CD4-positive, alpha-beta memory T cell (primary cell): ENCODE measurements around the gene WNT1. TPM values are rescaled to one million over a fixed set of nuclear protein-coding genes. Genes with fewer than 3 reads are reported as not detected.

ENCODE experiments used
- CTCF ChIA-PET: fragments of 350-600 bp; sonication (Branson Sonifier 250); formaldehyde crosslinking; loops from one replicate; lab custom pipeline; 2021; ENCODE audit warnings: inconsistent platforms; ENCODE audit not compliant: partially characterized antibody; lab: Charles Lee
- POLR2A ChIA-PET: fragments of 350-600 bp; sonication (Branson Sonifier 250); formaldehyde crosslinking; loops from one replicate; lab custom pipeline; 2021; ENCODE audit not compliant: partially characterized antibody; lab: Charles Lee
- DNase-seq, 5 donors: peaks; one replicate each; pipeline versions ENCODE4 v3.0.0 to v3.0.0-alpha.2; 2020 to 2022; ENCODE audit warnings: mixed read lengths in 1 of 5
- H3K27ac ChIP-seq: one replicate; pipeline ENCODE4 v1.7.0; 2013; ENCODE audit warnings: low read depth, low read length
- H3K27me3 ChIP-seq: 2 replicates; pipeline ENCODE4 v1.7.0; 2013; ENCODE audit warnings: mild to moderate bottlenecking, low read length, moderate library complexity; ENCODE audit not compliant: insufficient read depth
- H3K36me3 ChIP-seq: 2 replicates; pipeline ENCODE4 v1.7.0; 2013; ENCODE audit warnings: mild to moderate bottlenecking, low read length, moderate library complexity; ENCODE audit not compliant: insufficient read depth
- H3K4me1 ChIP-seq: 2 replicates; pipeline ENCODE4 v1.7.0; 2013; ENCODE audit warnings: mild to moderate bottlenecking, low read length, moderate library complexity; ENCODE audit not compliant: insufficient read depth
- H3K4me3 ChIP-seq, 2 donors: one replicate each; pipeline ENCODE4 v1.7.0; 2013; ENCODE audit warnings: low read length in 2 of 2, mild to moderate bottlenecking in 1 of 2
- H3K9me3 ChIP-seq, 2 donors: one replicate each; pipeline ENCODE4 v1.7.0; 2013; ENCODE audit warnings: low read length in 2 of 2, control low read depth in 1 of 2; ENCODE audit not compliant: control insufficient read depth in 1 of 2
- H3K27ac Mint-ChIP-seq, 7 donors: one replicate each; pipeline ENCODE4 v1.8.0; 2020 to 2021; ENCODE audit warnings: mixed read lengths in 7 of 7, mild to moderate bottlenecking in 6 of 7, inconsistent platforms in 3 of 7, moderate library complexity in 3 of 7
- H3K27me3 Mint-ChIP-seq, 2 donors: one replicate each; pipeline ENCODE4 v1.8.0; 2020 to 2021; ENCODE audit warnings: mixed read lengths in 2 of 2
- H3K36me3 Mint-ChIP-seq, 2 donors: one replicate each; pipeline ENCODE4 v1.8.0; 2020 to 2021; ENCODE audit warnings: mixed read lengths in 2 of 2, inconsistent platforms in 1 of 2, mild to moderate bottlenecking in 1 of 2
- H3K4me1 Mint-ChIP-seq, 4 donors: one replicate each; pipeline ENCODE4 v1.8.0; 2020 to 2021; ENCODE audit warnings: mixed read lengths in 4 of 4, mild to moderate bottlenecking in 1 of 4
- H3K4me3 Mint-ChIP-seq, 8 donors: one replicate each; pipeline ENCODE4 v1.8.0; 2020 to 2021; ENCODE audit warnings: mixed read lengths in 8 of 8, mild to moderate bottlenecking in 7 of 8, moderate library complexity in 6 of 8, inconsistent platforms in 3 of 8
- H3K9me3 Mint-ChIP-seq, 8 donors: one replicate each; pipeline ENCODE4 v1.8.0; 2020 to 2021; ENCODE audit warnings: mixed read lengths in 8 of 8, mild to moderate bottlenecking in 5 of 8, inconsistent platforms in 3 of 8, moderate library complexity in 1 of 8
- intact Hi-C: fragments of 100-400 bp; cut with micrococcal nuclease; formaldehyde crosslinking; loops from one replicate; pipeline ENCODE4 v1.15.1; 2023
- polyA plus RNA-seq, 2 donors: library from polyadenylated mRNA; unstranded; fragments of 300-500 nt; fragmentation: Illumina TruSeq; gene quantifications; one replicate each; pipeline ENCODE4 v1.2.3, GENCODE V29; 2021
- total RNA-seq, 2 experiments: library from RNA; stranded (reverse); gene quantifications; one replicate each; pipeline ENCODE4 v1.2.3, GENCODE V29; 2021

WNT1 gene
- total and polyA plus RNA-seq, 4 experiments from 2014 or later = 0.55 to 2.8 (median 1.4) TPM

DNA sequence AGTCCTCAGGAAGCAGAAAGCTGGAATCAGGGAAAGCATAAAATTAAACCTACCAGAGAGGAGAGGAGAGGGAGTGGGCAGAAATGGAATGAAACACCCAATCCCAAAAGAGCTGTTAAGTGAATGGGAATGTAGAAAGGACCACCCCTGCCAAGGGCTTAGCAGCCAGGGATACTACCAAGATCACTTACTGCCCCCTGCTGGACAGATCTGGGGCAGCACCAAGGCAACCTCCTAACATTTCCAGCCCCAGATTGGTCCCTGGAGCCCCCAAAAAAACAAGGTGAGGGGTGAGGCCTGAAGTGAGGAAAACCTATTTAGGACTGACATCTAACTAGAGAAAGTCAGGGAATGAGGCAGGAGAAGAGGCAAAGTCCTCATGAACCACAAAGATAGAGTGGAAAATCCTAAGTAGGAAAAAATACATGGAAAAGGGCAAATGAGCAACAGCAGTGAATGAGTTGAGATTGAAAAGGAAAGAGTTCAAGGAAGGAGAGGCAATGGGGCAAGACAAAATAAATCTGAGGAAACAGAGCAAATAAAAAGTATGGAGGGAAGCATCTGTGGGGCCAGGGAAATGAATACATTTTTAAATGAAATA, 41.6 kb upstream of the WNT1 start:
- peak; percentile 74 to 82 (median 78) for DNase-seq
- Histone ChIP-seq H3K36me3 (peaks cover 29% of the 10 kb centered on the region), H3K4me1 (peaks cover 45% of the 10 kb centered on the region), H3K27ac (peak overlapping the region; percentile 71), H3K4me3 (no peak overlapping the region), H3K9me3 (no peaks in the 10 kb centered on the region), H3K27me3 (no peaks in the 10 kb centered on the region)
- H3K4me1 Mint-ChIP-seq = peaks cover 31 to 50% (median 38%) of the 10 kb centered on the region in 4 donors
- no peak overlapping the region for H3K4me3 Mint-ChIP-seq
- H3K27me3 Mint-ChIP-seq = no peaks in the 10 kb centered on the region
- peaks cover 0 to 2% (median 0%) of the 10 kb centered on the region in 8 donors for H3K9me3 Mint-ChIP-seq
- ChIA-PET CTCF (interaction anchor here (0.7 to 10.3 kb wide), 15 partner anchors 10 to 82 kb away, joined by 3 to 190 read pairs (median 11); partner anchors contain the start of genes ARF3, DDX23, FKBP11 and WNT1), POLR2A (interaction anchor here (0.6 to 6.0 kb wide), 10 partner anchors 12 to 84 kb away, joined by 3 to 70 read pairs (median 4); partner anchors contain the start of genes ARF3, DDX23, FKBP11 and RND1)
- H3K27ac Mint-ChIP-seq = peak overlapping the region; percentile 86 to 97 (median 95)
- intact Hi-C loops = loop anchor here (1.0 to 2.0 kb wide), 7 partner anchors 12 to 83 kb away; partner anchors contain the start of gene ARF3
- H3K36me3 Mint-ChIP-seq = peaks cover 48 to 55% of the 10 kb centered on the region in 2 donors

DNA sequence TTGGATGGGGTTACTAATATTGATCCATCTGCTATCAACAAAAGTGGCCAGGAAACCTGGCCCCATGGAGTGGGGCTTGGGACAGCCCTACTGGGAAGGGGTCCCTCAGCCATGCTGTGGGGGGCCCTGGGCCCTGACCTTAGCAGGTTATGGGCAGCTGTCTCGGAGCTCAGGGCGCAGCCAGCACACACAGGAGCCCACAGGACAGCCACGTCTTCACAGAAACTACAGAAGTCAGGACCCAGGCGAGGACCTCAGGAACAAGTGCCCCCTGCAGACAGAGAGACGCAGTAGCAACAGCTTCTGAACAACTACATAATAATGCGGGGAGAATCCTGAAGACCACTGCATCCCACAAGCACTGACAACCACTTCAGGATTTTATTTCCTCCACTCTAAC, 41.0 kb upstream of the WNT1 start:
- H3K36me3 Mint-ChIP-seq = peaks cover 48 to 58% of the 10 kb centered on the region in 2 donors
- intact Hi-C loops = loop anchor here (2.0 kb wide), 3 partner anchors 18 to 44 kb away; partner anchors contain the start of gene ARF3
- H3K27ac ChIP-seq = no peak overlapping the region
- H3K9me3 ChIP-seq = no peaks in the 10 kb centered on the region
- H3K36me3 ChIP-seq = peaks cover 29% of the 10 kb centered on the region
- H3K4me3 ChIP-seq = no peak overlapping the region
- peak overlapping the region; percentile 16 to 97 (median 88) for H3K27ac Mint-ChIP-seq
- no peak overlapping the region for H3K4me3 Mint-ChIP-seq
- peaks cover 31 to 49% (median 38%) of the 10 kb centered on the region in 4 donors for H3K4me1 Mint-ChIP-seq
- no peak for DNase-seq
- ChIA-PET POLR2A (interaction anchor here (0.7 to 6.0 kb wide), 6 partner anchors 10 to 85 kb away, joined by 4 to 70 read pairs (median 11); partner anchors contain the start of genes DDX23 and FKBP11), CTCF (interaction anchor here (1.6 to 10.3 kb wide), 7 partner anchors 9 to 82 kb away, joined by 3 to 190 read pairs (median 21); partner anchors contain the start of genes ARF3, DDX23 and FKBP11)
- H3K4me1 ChIP-seq = peaks cover 45% of the 10 kb centered on the region
- H3K27me3 Mint-ChIP-seq = no peaks in the 10 kb centered on the region
- peaks cover 0 to 3% (median 0%) of the 10 kb centered on the region in 8 donors for H3K9me3 Mint-ChIP-seq
- H3K27me3 ChIP-seq = no peaks in the 10 kb centered on the region

DNA sequence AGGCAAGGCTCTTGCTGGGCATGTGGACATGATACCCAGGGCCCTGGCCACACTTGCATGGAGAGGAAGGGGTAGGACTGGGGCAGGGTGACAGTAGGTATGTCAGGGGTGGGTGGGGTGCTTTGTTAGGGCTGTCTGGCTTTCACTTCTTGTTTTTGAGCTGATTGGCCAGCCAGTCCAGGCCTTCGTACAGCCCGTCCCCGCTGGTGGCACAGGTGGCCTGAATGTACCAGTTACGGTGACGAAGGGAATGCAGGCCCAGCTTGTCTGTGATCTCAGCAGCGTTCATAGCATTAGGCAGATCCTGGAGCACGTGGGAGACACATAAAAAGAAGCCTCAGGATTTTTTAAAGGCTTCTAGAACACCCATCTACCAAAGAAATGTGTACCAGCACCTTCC, 39.3 kb upstream of the WNT1 start:
- no peak overlapping the region for H3K4me3 ChIP-seq
- no peaks in the 10 kb centered on the region for H3K27me3 Mint-ChIP-seq
- peaks cover 28% of the 10 kb centered on the region for H3K4me1 ChIP-seq
- H3K36me3 Mint-ChIP-seq = peaks cover 42 to 62% of the 10 kb centered on the region in 2 donors
- H3K27me3 ChIP-seq = no peaks in the 10 kb centered on the region
- H3K4me3 Mint-ChIP-seq = no peak overlapping the region
- ChIA-PET POLR2A (interaction anchor here (1.2 to 3.3 kb wide), 3 partner anchors 13 to 36 kb away, joined by 4 to 14 read pairs (median 8); partner anchors contain the start of gene FKBP11), CTCF (interaction anchor here (1.4 to 10.3 kb wide), 10 partner anchors 8 to 84 kb away, joined by 3 to 190 read pairs (median 8); partner anchors contain the start of genes DDX23 and FKBP11)
- intact Hi-C loops = no loop called here
- peaks cover 20% of the 10 kb centered on the region for H3K36me3 ChIP-seq
- peak overlapping the region in 3 of 7 donors; percentile 13 to 22 (median 21) for H3K27ac Mint-ChIP-seq
- no peak overlapping the region for H3K27ac ChIP-seq
- peaks cover 0 to 3% (median 0%) of the 10 kb centered on the region in 8 donors for H3K9me3 Mint-ChIP-seq
- DNase-seq = no peak
- H3K9me3 ChIP-seq = no peaks in the 10 kb centered on the region
- peaks cover 21 to 41% (median 30%) of the 10 kb centered on the region in 4 donors for H3K4me1 Mint-ChIP-seq

DNA sequence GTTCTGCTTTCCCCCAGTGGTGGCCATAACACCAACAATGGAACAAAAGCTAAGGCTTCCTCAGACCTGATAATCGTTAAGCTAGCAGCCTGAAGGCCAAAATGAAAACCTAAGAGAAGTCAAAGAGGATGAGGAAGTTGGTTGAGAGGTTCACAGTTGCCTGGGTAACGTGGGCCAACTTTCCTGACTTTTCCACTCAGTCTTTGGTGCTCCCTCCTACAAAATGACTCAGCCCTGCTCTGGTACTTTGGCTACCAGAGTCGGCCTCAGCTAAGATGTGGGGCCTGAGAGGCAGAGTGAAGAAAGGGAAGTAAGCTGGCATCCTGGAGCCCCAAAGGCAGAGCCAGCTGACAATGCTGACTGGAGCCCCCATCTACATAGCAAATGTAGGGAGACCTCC, 37.9 kb upstream of the WNT1 start:
- Histone ChIP-seq H3K4me3 (no peak overlapping the region), H3K27ac (no peak overlapping the region), H3K9me3 (no peaks in the 10 kb centered on the region), H3K27me3 (no peaks in the 10 kb centered on the region), H3K36me3 (peaks cover 20% of the 10 kb centered on the region), H3K4me1 (peaks cover 15% of the 10 kb centered on the region)
- H3K4me1 Mint-ChIP-seq = peaks cover 15 to 37% (median 23%) of the 10 kb centered on the region in 4 donors
- peak overlapping the region in 5 of 7 donors; percentile 21 to 66 (median 46) for H3K27ac Mint-ChIP-seq
- H3K9me3 Mint-ChIP-seq = peaks cover 0 to 3% (median 0%) of the 10 kb centered on the region in 8 donors
- no peak for DNase-seq
- ChIA-PET POLR2A (interaction anchor here (0.8 to 3.3 kb wide), 2 partner anchors 15 to 19 kb away, joined by 3 to 14 read pairs; partner anchors contain the start of gene FKBP11), CTCF (interaction anchor here (0.9 to 10.3 kb wide), 10 partner anchors 13 to 85 kb away, joined by 3 to 154 read pairs (median 5); partner anchors contain the start of genes DDX23 and FKBP11)
- H3K27me3 Mint-ChIP-seq = no peaks in the 10 kb centered on the region
- intact Hi-C loops = no loop called here
- no peak overlapping the region for H3K4me3 Mint-ChIP-seq
- peaks cover 40 to 62% of the 10 kb centered on the region in 2 donors for H3K36me3 Mint-ChIP-seq

DNA sequence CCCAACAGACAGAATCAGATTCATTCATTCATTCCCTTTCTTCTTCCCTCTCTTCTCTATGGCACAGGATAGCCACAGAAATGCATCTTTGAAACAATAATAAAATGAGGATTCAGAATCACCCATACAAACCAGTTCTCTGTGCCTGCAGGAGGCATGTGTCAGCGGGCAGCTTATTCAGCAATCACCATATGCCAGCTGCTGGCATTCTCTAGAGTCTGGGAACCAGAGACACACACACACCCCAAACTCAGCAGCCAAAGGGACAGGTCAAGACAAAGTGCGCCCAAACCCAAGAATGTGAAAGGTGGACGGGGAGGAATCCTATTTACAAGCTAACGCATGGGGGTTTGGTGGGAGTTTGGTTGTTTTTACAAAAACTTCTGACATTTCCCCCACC, 34.9 kb upstream of the WNT1 start:
- no peak overlapping the region for H3K4me3 ChIP-seq
- CTCF ChIA-PET = interaction anchor here (0.6 to 10.0 kb wide), 9 partner anchors 18 to 90 kb away, joined by 3 to 154 read pairs (median 4); partner anchors contain the start of genes DDX23, FKBP11 and WNT1
- peaks cover 20% of the 10 kb centered on the region for H3K36me3 ChIP-seq
- no peaks in the 10 kb centered on the region for H3K9me3 ChIP-seq
- peaks cover 1% of the 10 kb centered on the region for H3K4me1 ChIP-seq
- Mint-ChIP-seq H3K4me1 (peaks cover 15 to 28% (median 22%) of the 10 kb centered on the region in 4 donors), H3K9me3 (peaks cover 0 to 1% (median 0%) of the 10 kb centered on the region in 8 donors), H3K4me3 (no peak overlapping the region), H3K36me3 (peaks cover 28 to 54% of the 10 kb centered on the region in 2 donors), H3K27me3 (no peaks in the 10 kb centered on the region), H3K27ac (peak overlapping the region in 3 of 7 donors; percentile 37 to 83 (median 68))
- no peak overlapping the region for H3K27ac ChIP-seq
- DNase-seq = no peak
- H3K27me3 ChIP-seq = no peaks in the 10 kb centered on the region
- intact Hi-C loops = no loop called here
- POLR2A ChIA-PET = no interaction called here

DNA sequence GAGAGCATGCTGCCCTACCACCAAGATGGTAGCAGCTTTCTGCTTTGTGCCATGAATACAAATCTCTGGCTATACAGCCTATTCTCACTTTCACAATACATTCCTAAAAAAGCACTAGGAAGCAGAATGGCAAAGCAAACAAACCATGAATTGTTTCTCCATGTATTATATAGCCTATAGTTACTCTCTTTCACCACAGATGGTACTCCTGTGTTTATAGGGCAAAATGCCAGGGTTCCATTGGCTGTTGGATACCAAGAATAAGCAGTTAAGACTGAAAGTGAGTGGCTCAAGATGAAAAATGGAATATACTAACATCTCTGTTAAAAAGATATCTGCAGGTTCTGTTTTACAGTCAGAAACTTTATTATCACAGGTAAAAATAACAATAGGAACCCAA, 31.9 kb upstream of the WNT1 start:
- H3K36me3 Mint-ChIP-seq = peaks cover 9 to 34% of the 10 kb centered on the region in 2 donors
- peaks cover 0 to 1% (median 0%) of the 10 kb centered on the region in 8 donors for H3K9me3 Mint-ChIP-seq
- H3K36me3 ChIP-seq = no peaks in the 10 kb centered on the region
- peaks cover 8% of the 10 kb centered on the region for H3K4me1 ChIP-seq
- ChIA-PET POLR2A (no interaction called here), CTCF (interaction anchor here (0.8 to 2.5 kb wide), 6 partner anchors 10 to 142 kb away, joined by 3 to 11 read pairs (median 6); a partner anchor contains a TSS)
- H3K27ac Mint-ChIP-seq = peak overlapping the region in 5 of 7 donors; percentile 10 to 72 (median 61)
- no peak for DNase-seq
- no peak overlapping the region for H3K4me3 Mint-ChIP-seq
- no peaks in the 10 kb centered on the region for H3K27me3 Mint-ChIP-seq
- no peak overlapping the region for H3K27ac ChIP-seq
- H3K9me3 ChIP-seq = no peaks in the 10 kb centered on the region
- H3K27me3 ChIP-seq = no peaks in the 10 kb centered on the region
- H3K4me1 Mint-ChIP-seq = peaks cover 20 to 38% (median 31%) of the 10 kb centered on the region in 4 donors
- intact Hi-C loops = no loop called here
- no peak overlapping the region for H3K4me3 ChIP-seq
